ENCODE data around the gene SEMA6B. TPM values are rescaled to one million over a fixed set of nuclear protein-coding genes. Genes with fewer than 3 reads are reported as not detected.

Gene SEMA6B
- total and polyA plus RNA-seq, 2 of the 8 experiments (the other 6 are each of a cell fraction or from before 2014, with no cell fraction given): 31.3 to 54.4 TPM

DNA sequence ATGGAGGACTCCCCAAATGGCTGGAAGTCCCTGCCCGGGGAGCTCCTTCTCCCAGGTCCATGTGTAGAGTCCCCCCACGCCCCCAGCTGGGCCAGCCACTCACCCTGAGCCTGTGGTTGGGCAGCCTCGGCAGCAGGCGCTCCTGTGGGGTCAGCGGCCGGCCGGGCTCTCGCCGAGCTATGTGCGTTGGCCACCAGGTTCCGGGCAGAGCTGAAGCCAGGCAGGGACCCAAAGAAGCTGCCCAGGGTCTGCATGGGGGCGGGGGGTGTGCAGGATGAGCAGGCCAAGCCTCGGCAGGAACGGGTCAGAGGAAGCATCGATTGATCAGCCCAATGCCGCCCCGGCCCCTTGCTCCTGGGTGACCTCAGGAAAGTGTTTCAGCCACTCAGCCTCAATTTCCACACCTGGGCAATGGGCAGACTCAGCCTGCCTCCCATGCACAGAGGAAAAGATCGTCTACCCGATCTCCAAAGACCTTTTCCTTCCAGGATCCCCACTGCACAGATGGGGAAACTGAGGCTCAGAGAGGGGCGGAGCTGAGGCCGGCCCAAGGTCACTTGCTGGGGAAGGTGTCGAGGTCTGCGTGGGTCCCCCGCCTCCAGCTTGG lies 41.9 kb downstream of the SEMA6B start:
- H2BK12ac ChIP-seq (ENCODE audit: low read depth, low read length): no peak overlapping the region
- ChIA-PET CTCF (ENCODE audit: partially characterized antibody) (interaction anchor here (0.7 to 5.8 kb wide), 10 partner anchors 9 to 118 kb away, joined by 3 to 62 read pairs (median 3); partner anchors contain the start of genes PLIN5 and SEMA6B), POLR2A (ENCODE audit: partially characterized antibody) (interaction anchor here (0.6 to 3.9 kb wide), 12 partner anchors 7 to 108 kb away, joined by 3 to 27 read pairs (median 4); partner anchors contain the start of genes LRG1 and PLIN5)
- no peak for TF ChIP-seq POLR2A (IDR thresholded peaks at IDR 0.05; ENCODE audit: control extremely low read depth in 1 of 2, low read depth in 2 of 2, low read length in 2 of 2)
- TF ChIP-seq POLR2AphosphoS5 (IDR thresholded peaks at IDR 0.05; ENCODE audit: low read depth, low read length): no peak
- TF ChIP-seq, protein P1, sequence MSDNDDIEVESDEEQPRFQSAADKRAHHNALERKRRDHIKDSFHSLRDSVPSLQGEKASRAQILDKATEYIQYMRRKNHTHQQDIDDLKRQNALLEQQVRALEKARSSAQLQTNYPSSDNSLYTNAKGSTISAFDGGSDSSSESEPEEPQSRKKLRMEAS (IDR thresholded peaks at IDR 0.05): no peak
- no peak for TF ChIP-seq EGR1 (IDR thresholded peaks at IDR 0.05; ENCODE audit: borderline replicate concordance, low read depth, low read length)
- no peak for TF ChIP-seq EP300 (IDR thresholded peaks at IDR 0.05; ENCODE audit: borderline replicate concordance in 1 of 2, low read depth in 2 of 2, low read length in 2 of 2)
- TF ChIP-seq, protein P2, sequence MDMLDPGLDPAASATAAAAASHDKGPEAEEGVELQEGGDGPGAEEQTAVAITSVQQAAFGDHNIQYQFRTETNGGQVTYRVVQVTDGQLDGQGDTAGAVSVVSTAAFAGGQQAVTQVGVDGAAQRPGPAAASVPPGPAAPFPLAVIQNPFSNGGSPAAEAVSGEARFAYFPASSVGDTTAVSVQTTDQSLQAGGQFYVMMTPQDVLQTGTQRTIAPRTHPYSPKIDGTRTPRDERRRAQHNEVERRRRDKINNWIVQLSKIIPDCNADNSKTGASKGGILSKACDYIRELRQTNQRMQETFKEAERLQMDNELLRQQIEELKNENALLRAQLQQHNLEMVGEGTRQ (IDR thresholded peaks at IDR 0.05; ENCODE audit: low read length): no peak
- TF ChIP-seq, protein P3, sequence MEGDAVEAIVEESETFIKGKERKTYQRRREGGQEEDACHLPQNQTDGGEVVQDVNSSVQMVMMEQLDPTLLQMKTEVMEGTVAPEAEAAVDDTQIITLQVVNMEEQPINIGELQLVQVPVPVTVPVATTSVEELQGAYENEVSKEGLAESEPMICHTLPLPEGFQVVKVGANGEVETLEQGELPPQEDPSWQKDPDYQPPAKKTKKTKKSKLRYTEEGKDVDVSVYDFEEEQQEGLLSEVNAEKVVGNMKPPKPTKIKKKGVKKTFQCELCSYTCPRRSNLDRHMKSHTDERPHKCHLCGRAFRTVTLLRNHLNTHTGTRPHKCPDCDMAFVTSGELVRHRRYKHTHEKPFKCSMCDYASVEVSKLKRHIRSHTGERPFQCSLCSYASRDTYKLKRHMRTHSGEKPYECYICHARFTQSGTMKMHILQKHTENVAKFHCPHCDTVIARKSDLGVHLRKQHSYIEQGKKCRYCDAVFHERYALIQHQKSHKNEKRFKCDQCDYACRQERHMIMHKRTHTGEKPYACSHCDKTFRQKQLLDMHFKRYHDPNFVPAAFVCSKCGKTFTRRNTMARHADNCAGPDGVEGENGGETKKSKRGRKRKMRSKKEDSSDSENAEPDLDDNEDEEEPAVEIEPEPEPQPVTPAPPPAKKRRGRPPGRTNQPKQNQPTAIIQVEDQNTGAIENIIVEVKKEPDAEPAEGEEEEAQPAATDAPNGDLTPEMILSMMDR (IDR thresholded peaks at IDR 0.05; ENCODE audit: control extremely low read depth in 1 of 3, insufficient read depth in 1 of 3, low read depth in 1 of 3, low read length in 3 of 3): no peak
- no peak for TF ChIP-seq ZNF274 (IDR thresholded peaks at IDR 0.05; ENCODE audit: borderline replicate concordance, extremely low read depth, low read length)
- TF ChIP-seq GABPA (IDR thresholded peaks at IDR 0.05; ENCODE audit: borderline replicate concordance, insufficient read depth, low read length): no peak

More for the DNA sequence above, 41.9 kb downstream of the SEMA6B start:
- Histone ChIP-seq H3K79me1 (ENCODE audit: low read depth, low read length) (no peaks in the 10 kb centered on the region), H3K23me2 (ENCODE audit: low read depth, low read length) (no peaks in the 10 kb centered on the region), H4K91ac (replicated peaks; ENCODE audit: insufficient read length, low read length) (no peak overlapping the region), H3K56ac (replicated peaks; ENCODE audit: insufficient read length, low read depth, low read length) (no peak overlapping the region), H3K4me3 (ENCODE audit: extremely low read depth in 1 of 4, insufficient read depth in 2 of 4, low read depth in 3 of 4, low read length in 4 of 4) (no peak overlapping the region), H3K79me2 (ENCODE audit: control insufficient read depth in 1 of 2, insufficient read depth in 2 of 2, low read length in 2 of 2) (no peaks in the 10 kb centered on the region), H2BK120ac (replicated peaks; ENCODE audit: low read depth, low read length) (no peak overlapping the region), H2AFZ (ENCODE audit: low read length) (no peak overlapping the region), H2BK15ac (ENCODE audit: low read length) (no peak overlapping the region), H2AK5ac (ENCODE audit: low read depth, low read length) (no peak overlapping the region), H2BK5ac (ENCODE audit: low read depth, low read length) (no peak overlapping the region), H3K4ac (replicated peaks; ENCODE audit: insufficient read length, low read depth, low read length) (no peak overlapping the region), H3K4me2 (ENCODE audit: insufficient read depth in 1 of 2, low read depth in 2 of 2, low read length in 2 of 2) (no peak overlapping the region), H3K9ac (replicated peaks in 1 of 4; ENCODE audit: extremely low read depth in 1 of 4, low read depth in 3 of 4, low read length in 3 of 4) (no peak overlapping the region), H3K14ac (ENCODE audit: insufficient read length) (no peak overlapping the region), H3K9me3 (ENCODE audit: insufficient read depth in 2 of 2, low read depth in 1 of 2, low read length in 1 of 2) (no peaks in the 10 kb centered on the region), H3K18ac (ENCODE audit: extremely low read depth, low read length) (no peak overlapping the region), H3K4me1 (replicated peaks in 1 of 4; ENCODE audit: control insufficient read depth in 3 of 4, insufficient read depth in 4 of 4, low read length in 3 of 4) (peaks cover 0 to 3% (median under 1%) of the 10 kb centered on the region in 4 experiments; a peak in 2 of 7 replicates), H4K8ac (ENCODE audit: extremely low read depth, insufficient read depth, low read length) (no peak overlapping the region), H3K23ac (ENCODE audit: insufficient read length) (no peak overlapping the region), H2BK20ac (ENCODE audit: low read length) (no peak overlapping the region), H3K27ac (ENCODE audit: low read depth, low read length) (no peak overlapping the region), H4K5ac (ENCODE audit: insufficient read length, low read depth, low read length) (no peak overlapping the region), H3K27me3 (replicated peaks in 1 of 4; ENCODE audit: control insufficient read depth in 3 of 4, extremely low read depth in 1 of 4, insufficient read depth in 3 of 4, low read length in 3 of 4) (peaks cover 2 to 35% (median 25%) of the 10 kb centered on the region in 4 experiments; a peak in 6 of 7 replicates), H3K36me3 (ENCODE audit: control insufficient read depth in 2 of 4, insufficient read depth in 4 of 4, low read length in 3 of 4) (no peaks in the 10 kb centered on the region), H4K20me1 (replicated peaks in 1 of 2; ENCODE audit: control insufficient read depth in 1 of 2, insufficient read depth in 2 of 2, low read length in 2 of 2) (no peaks in the 10 kb centered on the region)
- FAIRE-seq (no peak), DNase-seq (ENCODE audit: low read depth in 1 of 2, low spot score in 2 of 2) (no peak)
- 89% methylated on average over 19 of the region's 24 CpGs; no CpG with 5 or more reads in 1 of the 2 experiments for WGBS, 2 experiments (ENCODE audit: extremely low coverage in 1 of 2, insufficient coverage in 1 of 2, insufficient read length in 1 of 2, insufficient replicate concordance in 2 of 2, low coverage in 1 of 2, low lambda C conversion rate in 2 of 2, missing lambda C conversion rate in 1 of 2)

Measured in H1 (cell line).